SK-N-SH (cell line): Measurements from ENCODE around the gene ZNF358.

Source experiments
- EP300 ChIP-seq, 2 experiments: IDR thresholded peaks; 2 replicates each; pipeline versions ENCODE4 v1.4.0 to v1.6.1; 2012; ENCODE audit warnings: borderline replicate concordance in 1 of 2, low read depth in 1 of 2, low read length in 1 of 2
- MXI1 ChIP-seq: IDR thresholded peaks from 2 replicates; pipeline ENCODE4 v1.6.1; 2012; ENCODE audit warnings: mild to moderate bottlenecking, low read depth, low read length, improper control_type of control experiment
- TAF1 ChIP-seq: IDR thresholded peaks from 2 replicates; pipeline ENCODE4 v1.6.1; 2012; ENCODE audit warnings: low read depth, mild to moderate bottlenecking, low read length, moderate library complexity, borderline replicate concordance
- TF ChIP-seq, protein P1 (sequence below): fragments of 200-600 bp; sonication (generic); IDR thresholded peaks from 2 replicates; pipeline ENCODE4 v1.6.1; 2017; ENCODE audit warnings: antibody characterized with exemption, mild to moderate bottlenecking, moderate library complexity
- TF ChIP-seq, protein P2 (sequence below): fragments of 150-350 bp; IDR thresholded peaks from 2 replicates; pipeline ENCODE4 v1.6.1; 2017; ENCODE audit warnings: antibody characterized with exemption, low read length, low read depth, borderline replicate concordance
- TF ChIP-seq, protein P3 (sequence below): IDR thresholded peaks from 2 replicates; pipeline ENCODE4 v1.4.0; 2012; ENCODE audit warnings: low read depth
- TF ChIP-seq, protein P4 (sequence below): IDR thresholded peaks from 2 replicates; pipeline ENCODE4 v1.4.0; 2012; ENCODE audit warnings: low read depth, borderline replicate concordance
- TF ChIP-seq, protein P5 (sequence below): IDR thresholded peaks from 2 replicates; pipeline ENCODE4 v1.6.1; 2012; ENCODE audit warnings: mild to moderate bottlenecking, low read depth, low read length, moderate library complexity

DNA sequence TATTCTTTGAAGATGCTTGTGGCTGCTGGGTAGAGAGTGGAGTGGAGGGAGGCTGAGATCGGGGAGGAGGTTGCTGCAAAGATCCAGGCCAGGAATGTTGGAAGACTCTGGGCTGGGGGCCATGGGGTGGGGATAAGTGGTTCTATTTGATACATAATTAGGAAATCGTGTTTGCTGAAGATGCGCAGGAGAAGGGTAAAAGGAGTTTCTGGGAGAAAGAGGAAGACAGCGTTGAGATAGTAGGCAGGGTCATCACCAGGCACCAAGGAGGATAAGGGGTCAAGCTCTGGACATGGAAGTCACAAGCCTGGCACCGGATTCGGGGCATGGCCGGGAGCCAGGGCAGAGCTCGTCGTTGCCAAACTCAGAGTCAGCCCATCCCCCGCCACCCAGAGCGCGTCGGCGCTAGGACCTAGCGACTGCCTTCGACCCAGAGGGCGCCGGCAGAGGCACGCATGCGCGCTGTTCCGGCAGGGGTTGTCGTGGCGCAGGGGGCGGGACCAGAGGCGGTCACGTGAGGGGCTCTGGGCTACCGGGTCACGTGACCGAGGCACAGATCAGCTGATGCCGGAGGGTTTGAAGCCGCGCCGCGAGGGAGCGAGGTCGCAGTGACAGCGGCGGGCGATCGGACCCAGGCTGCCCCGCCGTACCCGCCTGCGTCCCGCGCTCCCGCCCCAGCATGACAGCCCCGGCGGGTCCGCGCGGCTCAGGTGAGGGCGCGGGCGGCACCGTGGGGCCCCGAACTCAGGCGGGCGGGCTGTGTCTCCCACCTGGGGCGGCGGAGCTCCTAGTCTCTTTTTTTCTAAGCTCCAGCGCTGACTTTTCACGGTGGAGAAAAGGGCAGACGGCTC lies 6.4 kb downstream of the ZNF358 start, which contains the start of gene MCOLN1:
- TF ChIP-seq, protein P1, sequence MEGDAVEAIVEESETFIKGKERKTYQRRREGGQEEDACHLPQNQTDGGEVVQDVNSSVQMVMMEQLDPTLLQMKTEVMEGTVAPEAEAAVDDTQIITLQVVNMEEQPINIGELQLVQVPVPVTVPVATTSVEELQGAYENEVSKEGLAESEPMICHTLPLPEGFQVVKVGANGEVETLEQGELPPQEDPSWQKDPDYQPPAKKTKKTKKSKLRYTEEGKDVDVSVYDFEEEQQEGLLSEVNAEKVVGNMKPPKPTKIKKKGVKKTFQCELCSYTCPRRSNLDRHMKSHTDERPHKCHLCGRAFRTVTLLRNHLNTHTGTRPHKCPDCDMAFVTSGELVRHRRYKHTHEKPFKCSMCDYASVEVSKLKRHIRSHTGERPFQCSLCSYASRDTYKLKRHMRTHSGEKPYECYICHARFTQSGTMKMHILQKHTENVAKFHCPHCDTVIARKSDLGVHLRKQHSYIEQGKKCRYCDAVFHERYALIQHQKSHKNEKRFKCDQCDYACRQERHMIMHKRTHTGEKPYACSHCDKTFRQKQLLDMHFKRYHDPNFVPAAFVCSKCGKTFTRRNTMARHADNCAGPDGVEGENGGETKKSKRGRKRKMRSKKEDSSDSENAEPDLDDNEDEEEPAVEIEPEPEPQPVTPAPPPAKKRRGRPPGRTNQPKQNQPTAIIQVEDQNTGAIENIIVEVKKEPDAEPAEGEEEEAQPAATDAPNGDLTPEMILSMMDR, result no peak
- TF ChIP-seq, protein P2, sequence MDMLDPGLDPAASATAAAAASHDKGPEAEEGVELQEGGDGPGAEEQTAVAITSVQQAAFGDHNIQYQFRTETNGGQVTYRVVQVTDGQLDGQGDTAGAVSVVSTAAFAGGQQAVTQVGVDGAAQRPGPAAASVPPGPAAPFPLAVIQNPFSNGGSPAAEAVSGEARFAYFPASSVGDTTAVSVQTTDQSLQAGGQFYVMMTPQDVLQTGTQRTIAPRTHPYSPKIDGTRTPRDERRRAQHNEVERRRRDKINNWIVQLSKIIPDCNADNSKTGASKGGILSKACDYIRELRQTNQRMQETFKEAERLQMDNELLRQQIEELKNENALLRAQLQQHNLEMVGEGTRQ, result peak; percentile 100
- TF ChIP-seq, protein P3, sequence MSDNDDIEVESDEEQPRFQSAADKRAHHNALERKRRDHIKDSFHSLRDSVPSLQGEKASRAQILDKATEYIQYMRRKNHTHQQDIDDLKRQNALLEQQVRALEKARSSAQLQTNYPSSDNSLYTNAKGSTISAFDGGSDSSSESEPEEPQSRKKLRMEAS, result peak; percentile 76
- TF ChIP-seq MXI1, result peak; percentile 92
- TF ChIP-seq TAF1, result peak; percentile 63; the same call in 1 of the 2 replicates
- TF ChIP-seq, protein P4, sequence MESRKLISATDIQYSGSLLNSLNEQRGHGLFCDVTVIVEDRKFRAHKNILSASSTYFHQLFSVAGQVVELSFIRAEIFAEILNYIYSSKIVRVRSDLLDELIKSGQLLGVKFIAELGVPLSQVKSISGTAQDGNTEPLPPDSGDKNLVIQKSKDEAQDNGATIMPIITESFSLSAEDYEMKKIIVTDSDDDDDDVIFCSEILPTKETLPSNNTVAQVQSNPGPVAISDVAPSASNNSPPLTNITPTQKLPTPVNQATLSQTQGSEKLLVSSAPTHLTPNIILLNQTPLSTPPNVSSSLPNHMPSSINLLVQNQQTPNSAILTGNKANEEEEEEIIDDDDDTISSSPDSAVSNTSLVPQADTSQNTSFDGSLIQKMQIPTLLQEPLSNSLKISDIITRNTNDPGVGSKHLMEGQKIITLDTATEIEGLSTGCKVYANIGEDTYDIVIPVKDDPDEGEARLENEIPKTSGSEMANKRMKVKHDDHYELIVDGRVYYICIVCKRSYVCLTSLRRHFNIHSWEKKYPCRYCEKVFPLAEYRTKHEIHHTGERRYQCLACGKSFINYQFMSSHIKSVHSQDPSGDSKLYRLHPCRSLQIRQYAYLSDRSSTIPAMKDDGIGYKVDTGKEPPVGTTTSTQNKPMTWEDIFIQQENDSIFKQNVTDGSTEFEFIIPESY, result no peak
- TF ChIP-seq, protein P5, sequence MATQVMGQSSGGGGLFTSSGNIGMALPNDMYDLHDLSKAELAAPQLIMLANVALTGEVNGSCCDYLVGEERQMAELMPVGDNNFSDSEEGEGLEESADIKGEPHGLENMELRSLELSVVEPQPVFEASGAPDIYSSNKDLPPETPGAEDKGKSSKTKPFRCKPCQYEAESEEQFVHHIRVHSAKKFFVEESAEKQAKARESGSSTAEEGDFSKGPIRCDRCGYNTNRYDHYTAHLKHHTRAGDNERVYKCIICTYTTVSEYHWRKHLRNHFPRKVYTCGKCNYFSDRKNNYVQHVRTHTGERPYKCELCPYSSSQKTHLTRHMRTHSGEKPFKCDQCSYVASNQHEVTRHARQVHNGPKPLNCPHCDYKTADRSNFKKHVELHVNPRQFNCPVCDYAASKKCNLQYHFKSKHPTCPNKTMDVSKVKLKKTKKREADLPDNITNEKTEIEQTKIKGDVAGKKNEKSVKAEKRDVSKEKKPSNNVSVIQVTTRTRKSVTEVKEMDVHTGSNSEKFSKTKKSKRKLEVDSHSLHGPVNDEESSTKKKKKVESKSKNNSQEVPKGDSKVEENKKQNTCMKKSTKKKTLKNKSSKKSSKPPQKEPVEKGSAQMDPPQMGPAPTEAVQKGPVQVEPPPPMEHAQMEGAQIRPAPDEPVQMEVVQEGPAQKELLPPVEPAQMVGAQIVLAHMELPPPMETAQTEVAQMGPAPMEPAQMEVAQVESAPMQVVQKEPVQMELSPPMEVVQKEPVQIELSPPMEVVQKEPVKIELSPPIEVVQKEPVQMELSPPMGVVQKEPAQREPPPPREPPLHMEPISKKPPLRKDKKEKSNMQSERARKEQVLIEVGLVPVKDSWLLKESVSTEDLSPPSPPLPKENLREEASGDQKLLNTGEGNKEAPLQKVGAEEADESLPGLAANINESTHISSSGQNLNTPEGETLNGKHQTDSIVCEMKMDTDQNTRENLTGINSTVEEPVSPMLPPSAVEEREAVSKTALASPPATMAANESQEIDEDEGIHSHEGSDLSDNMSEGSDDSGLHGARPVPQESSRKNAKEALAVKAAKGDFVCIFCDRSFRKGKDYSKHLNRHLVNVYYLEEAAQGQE, result no peak
- TF ChIP-seq EP300 (IDR thresholded peaks at IDR 0.05; ENCODE audit: borderline replicate concordance in 1 of 2, low read depth in 1 of 2, low read length in 1 of 2), result no peak
